ENCODE measurements around the gene PDLIM7. TPM values are rescaled to one million over a fixed set of nuclear protein-coding genes. Genes with fewer than 3 reads are reported as not detected.

PDLIM7 gene
- polyA plus RNA-seq, 3 donors, result 62.4 to 72.7 (median 69.0) TPM

DNA sequence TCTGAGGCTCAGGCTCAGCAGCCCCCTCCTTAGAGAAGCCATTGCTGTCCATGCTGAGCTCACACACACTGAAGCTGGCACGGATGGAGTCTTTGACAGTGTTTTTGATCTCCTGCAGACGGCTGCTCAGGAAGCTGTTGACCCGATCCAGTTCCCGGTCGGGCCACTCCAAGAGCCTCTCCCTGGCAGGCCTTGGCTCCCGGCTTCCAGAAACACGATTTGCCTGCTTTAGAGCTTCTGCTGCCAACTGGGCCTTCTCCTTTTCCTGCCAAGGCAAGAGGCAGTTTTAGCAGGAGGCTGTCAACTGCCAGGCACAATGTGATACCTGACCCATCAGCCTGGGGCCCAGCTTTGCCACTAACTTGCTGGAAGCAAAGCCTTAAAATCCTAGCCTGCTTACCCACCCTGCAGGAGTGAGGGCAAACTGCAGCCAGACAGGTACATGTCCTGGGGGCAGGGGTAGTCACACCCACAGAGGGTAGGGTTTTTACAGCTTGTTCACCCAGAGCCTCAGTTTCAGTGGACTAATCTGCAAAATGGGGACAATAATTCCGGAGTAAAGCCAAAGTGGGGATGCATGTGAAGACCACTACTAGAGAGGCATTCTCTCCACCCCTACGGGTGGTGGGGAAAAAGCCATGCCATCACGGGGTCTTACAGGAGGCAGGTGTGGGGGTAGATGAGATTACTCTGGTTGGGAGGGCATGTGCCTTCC, 27.7 kb upstream of the PDLIM7 start:
- no peak for DNase-seq (ENCODE audit: low read depth in 3 of 3, low spot score in 2 of 3)

DNA sequence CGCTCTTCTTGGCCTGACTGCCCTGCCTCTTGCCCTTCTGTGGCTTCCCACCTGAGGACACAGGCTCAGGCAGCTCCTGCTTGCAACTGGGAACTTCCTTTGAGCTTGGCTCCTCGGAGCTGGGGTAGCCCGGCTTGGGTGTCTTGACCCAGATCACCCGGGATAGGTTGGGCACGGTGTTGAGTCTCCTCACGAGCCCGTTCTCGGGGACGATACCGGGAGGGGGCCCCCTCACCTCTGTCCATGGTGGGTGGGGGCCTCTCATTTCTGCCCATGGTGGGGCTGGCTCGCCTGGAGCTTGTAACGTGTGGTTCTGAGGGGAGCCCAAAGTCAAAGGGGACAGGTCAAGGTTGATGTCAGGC, 27.1 kb upstream of the PDLIM7 start:
- DNase-seq (ENCODE audit: low read depth in 3 of 3, low spot score in 2 of 3), result no peak

- no peak for DNase-seq (ENCODE audit: low read depth in 3 of 3, low spot score in 2 of 3)
These were observed 26.5 kb upstream of the PDLIM7 start for GRCh38 chr5:177523711-177524538.

- no peak for DNase-seq (ENCODE audit: low read depth in 3 of 3, low spot score in 2 of 3)
These were observed 23.6 kb upstream of the PDLIM7 start for GRCh38 chr5:177520916-177521513.

DNA sequence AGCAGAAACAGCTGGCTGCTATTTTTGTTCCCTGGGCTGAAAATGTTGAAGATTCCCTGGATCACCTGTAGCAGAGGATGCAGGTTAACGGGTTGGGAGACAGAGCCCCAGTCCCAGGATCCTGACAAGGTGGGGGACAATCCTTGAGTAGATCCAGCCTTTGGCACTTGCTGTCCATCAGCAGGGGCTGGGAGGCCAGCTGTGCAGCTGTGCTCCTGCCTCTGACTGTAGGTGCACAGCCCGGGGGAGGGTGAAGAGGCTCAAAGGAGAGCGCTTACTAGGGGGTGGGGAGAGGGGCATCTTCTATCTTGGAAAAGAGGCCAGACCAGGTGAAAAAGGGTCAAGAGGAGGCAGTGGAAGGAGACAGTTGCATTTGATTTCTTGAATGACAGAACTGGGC, 22.9 kb upstream of the PDLIM7 start:
- no peak for DNase-seq (ENCODE audit: low read depth in 3 of 3, low spot score in 2 of 3)

DNA sequence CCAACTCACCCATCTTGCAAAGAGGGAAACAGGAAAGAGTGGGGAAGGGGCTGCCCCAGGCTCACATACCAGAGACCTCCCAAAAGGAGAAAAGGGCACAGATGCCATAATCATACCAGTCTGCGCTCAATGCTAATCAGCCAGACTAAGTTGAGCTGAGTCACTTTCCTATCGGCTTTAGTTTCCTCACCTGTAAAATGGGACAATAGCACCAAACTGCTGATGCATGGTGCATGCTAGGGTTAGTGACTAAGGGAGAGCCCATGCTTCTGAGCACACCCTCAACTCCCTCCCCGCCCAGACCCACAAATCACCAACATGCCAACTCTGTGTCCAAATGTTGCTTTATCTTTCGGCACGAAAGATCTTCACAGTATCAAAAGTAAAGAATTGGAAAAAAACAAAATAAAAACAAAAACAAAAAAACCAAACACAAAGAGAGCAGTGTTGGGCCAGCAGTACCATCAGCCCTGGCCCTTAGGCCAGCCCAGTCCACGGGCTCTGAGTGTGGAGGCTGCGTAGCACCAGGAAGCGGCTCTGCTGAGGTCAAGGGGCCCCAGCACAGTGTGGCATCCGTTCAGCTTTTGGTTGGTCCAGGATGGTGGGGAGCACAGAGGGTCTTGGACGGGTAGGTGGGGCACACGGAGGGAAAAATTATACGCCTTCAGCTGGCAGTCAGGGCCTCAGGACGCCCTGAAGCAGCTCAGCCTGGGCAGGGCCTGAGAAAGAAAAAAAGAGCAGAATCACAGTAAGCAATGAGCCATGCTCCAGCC, 22.2 kb upstream of the PDLIM7 start:
- DNase-seq (ENCODE audit: low read depth in 3 of 3, low spot score in 2 of 3), result no peak

DNA sequence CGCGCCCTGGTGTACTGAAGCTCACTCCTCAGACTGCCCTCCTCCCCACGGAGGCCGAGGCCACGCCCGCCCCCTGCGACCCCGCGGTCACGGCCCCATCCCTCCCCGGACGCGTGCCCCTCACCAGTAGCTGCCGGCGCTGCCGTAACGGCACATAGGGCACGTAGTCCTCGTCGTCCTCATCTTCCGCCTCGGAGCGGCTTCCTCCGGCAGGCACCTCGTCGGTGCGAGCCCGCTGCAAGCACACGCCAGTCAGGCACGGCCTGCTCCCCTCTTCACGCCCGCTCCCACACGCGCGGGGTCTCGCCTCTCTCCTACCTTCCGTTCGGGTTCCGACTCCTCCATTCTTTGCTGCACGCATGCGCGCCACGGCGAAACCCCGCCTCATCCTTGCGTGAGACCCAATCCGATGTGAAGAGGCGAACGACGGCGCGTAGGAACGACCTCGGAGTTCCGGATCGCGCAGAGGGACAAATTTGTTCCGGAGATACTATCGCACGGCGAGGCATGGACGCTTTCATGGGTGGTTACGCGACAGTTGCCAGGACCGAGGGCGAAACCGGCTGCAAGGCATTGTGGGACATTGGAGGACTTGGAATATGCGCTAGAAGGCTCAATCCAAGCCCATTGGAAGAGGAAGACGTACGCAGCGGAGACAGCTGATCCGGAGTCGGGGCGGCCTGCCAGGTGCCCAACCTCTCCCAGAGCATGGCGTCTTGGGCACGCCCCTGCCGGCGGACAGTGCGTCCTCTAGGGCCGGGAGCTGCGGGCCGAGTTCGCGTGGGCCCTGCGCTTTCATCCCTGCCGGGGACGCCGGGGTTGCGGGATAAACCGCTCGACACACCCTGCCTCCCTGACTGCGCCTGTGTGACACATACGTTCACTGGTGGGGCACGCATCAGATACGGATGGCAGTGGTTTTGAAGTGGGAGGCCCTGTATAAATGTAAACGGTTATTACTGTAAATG, 19.5 kb upstream of the PDLIM7 start, which contains the start of gene DDX41:
Gene DDX41 (minus strand): TSS at position 361 of the 968 bp plus-strand sequence. CDS start 16 bp downstream, at position 345.
- peak; percentile 92 to 97 (median 95) for DNase-seq (ENCODE audit: low read depth in 3 of 3, low spot score in 2 of 3)

- DNase-seq (ENCODE audit: low read depth in 3 of 3, low spot score in 2 of 3), result no peak
These were observed 18.2 kb upstream of the PDLIM7 start for GRCh38 chr5:177515580-177515979.

- no peak for DNase-seq (ENCODE audit: low read depth in 3 of 3, low spot score in 2 of 3)
These were observed 17.1 kb upstream of the PDLIM7 start for GRCh38 chr5:177514541-177514940.

DNA sequence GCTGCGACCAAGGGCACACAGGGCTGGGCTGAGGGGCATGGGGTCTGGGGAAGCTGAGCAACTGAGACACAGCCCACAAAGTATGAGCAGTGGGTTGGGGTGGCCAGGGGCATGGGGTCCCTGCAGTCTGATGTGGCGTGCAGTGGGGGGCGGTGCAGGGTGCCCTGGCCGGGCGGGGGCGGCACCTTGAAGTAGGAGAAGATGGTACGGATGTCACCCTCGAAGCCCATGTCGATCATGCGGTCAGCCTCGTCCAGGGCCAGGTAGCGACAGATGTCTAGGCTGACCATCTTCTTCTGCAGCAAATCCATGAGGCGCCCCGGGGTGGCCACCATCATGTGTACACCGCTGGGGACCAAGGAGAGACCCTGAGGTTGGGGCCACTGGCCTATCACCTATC, 16.1 kb upstream of the PDLIM7 start:
- DNase-seq (ENCODE audit: low read depth in 3 of 3, low spot score in 2 of 3), result no peak

- DNase-seq (ENCODE audit: low read depth in 3 of 3, low spot score in 2 of 3), result no peak
These were observed 15.5 kb upstream of the PDLIM7 start for GRCh38 chr5:177512736-177513380.

DNA sequence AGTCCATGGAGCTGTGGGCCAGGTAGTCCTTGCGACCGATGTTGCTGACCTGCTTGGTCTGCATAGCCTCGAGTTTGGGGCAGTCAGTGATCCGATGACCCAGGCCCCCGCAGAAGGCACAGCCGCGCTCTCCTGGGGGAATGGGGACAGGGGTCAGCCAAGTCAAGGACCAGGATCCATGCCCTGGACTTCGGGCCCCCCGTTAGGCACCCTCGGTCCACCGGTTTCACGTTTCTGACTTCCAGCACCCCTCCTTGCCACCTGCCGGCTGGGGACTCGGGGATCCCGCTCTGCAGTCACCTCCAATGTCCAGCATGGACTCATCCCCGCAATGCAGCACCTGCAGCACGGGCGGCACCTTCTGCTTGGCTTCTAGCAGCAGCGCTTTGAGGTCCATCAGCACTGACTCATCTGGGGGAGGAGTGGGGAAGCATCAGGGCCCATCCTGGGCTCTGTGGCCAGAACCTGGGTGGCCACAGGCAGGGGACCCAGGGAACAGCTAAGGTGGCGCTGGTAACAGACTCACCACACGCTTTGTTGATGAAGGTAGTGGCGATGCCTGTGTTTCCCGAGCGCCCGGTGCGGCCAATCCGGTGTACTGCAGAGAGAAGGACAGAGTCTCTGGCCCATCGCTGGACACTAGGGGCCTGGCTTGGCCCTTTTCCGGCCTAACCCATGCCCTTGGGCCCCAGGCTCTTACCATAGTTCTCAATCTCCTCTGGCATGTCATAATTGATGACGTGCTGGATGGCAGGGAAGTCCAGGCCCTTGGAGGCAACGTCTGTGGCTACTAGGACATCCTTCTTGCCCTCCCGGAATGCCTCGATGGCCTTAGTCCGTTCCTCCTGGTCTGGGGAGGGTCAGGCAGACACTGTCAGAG, 14.6 kb upstream of the PDLIM7 start:
- DNase-seq (ENCODE audit: low read depth in 3 of 3, low spot score in 2 of 3), result no peak

DNA sequence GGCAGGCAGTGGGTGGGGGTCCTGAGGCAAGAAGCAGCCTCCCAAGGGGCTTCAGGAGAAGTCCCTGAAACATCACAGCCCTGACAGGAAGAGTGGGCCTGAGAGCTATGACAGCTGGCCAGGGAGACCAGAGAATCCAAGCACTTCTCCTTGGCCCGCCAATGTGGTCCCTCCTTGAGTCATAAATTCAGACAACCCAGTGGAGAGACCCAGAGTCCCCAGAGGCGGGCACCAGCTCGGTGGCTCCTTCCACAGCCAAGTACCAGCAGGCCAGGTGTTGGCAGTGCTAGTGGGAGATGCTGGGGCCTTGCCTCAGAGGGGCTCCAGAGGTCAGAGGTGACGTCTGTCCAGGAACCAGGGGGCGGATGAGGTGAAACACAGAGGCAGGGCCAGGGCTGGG, 13.8 kb upstream of the PDLIM7 start:
- DNase-seq (ENCODE audit: low read depth in 3 of 3, low spot score in 2 of 3), result no peak

- DNase-seq (ENCODE audit: low read depth in 3 of 3, low spot score in 2 of 3), result no peak
These were observed 13.2 kb upstream of the PDLIM7 start for GRCh38 chr5:177510567-177511053.

- no peak for DNase-seq (ENCODE audit: low read depth in 3 of 3, low spot score in 2 of 3)
These were observed 12.7 kb upstream of the PDLIM7 start for GRCh38 chr5:177509991-177510566.

- DNase-seq (ENCODE audit: low read depth in 3 of 3, low spot score in 2 of 3), result no peak
These were observed 12.1 kb upstream of the PDLIM7 start, which contains the start of gene DOK3 for GRCh38 chr5:177509381-177509951. Gene DOK3, minus strand, starts transcription at chr5:177509826. Its CDS starts 286 bp downstream, at chr5:177509540.

GRCh38 chr5:177508837-177509236, 11.4 kb upstream of the PDLIM7 start:
- DNase-seq (ENCODE audit: low read depth in 3 of 3, low spot score in 2 of 3), result no peak

Data from right renal cortex interstitium (tissue), 3 donors.